Adrenal gland (tissue), 5 donors: ENCODE measurements around the gene SSPN.

ENCODE experiments used
- POLR2A ChIP-seq, 2 donors: fragments of 450-650 bp; IDR thresholded peaks; one replicate each; pipeline ENCODE4 v1.6.1; 2017; ENCODE audit warnings: antibody characterized with exemption in 2 of 2, mild to moderate bottlenecking in 2 of 2, moderate library complexity in 1 of 2
- TF ChIP-seq, protein P1 (sequence below), 6 experiments: fragments of 450-650 bp in 4 of 6; fragments of 200-600 bp in 2 of 6; sonication (generic) in 1 of 6; IDR thresholded peaks; 1 replicate in 5 of 6; 2 replicates in 1 of 6; pipeline versions ENCODE4 v1.5.1 to v1.8.0; 2016 to 2021; ENCODE audit warnings: antibody characterized with exemption in 6 of 6, mild to moderate bottlenecking in 2 of 6, moderate library complexity in 1 of 6
- donor health status: DM: no; HTN: no; CAD: no.

GRCh38 chr12:26252946-26253345, 57.6 kb downstream of the SSPN start:
- TF ChIP-seq, protein P1, sequence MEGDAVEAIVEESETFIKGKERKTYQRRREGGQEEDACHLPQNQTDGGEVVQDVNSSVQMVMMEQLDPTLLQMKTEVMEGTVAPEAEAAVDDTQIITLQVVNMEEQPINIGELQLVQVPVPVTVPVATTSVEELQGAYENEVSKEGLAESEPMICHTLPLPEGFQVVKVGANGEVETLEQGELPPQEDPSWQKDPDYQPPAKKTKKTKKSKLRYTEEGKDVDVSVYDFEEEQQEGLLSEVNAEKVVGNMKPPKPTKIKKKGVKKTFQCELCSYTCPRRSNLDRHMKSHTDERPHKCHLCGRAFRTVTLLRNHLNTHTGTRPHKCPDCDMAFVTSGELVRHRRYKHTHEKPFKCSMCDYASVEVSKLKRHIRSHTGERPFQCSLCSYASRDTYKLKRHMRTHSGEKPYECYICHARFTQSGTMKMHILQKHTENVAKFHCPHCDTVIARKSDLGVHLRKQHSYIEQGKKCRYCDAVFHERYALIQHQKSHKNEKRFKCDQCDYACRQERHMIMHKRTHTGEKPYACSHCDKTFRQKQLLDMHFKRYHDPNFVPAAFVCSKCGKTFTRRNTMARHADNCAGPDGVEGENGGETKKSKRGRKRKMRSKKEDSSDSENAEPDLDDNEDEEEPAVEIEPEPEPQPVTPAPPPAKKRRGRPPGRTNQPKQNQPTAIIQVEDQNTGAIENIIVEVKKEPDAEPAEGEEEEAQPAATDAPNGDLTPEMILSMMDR (IDR thresholded peaks at IDR 0.05), result no peak
- TF ChIP-seq POLR2A (IDR thresholded peaks at IDR 0.05), result no peak
